ENCODE results near the gene ZNF121.
"Not testable (repeated sequence)": the region's sequence is repeated elsewhere in the genome, so short reads cannot be mapped to it uniquely, and the experiment has no call there.

Gene ZNF121

GRCh38 chr19:9584073-9584833 is at the start of gene ZNF121:
ZNF121 (minus strand) TSS chr19:9584504; CDS start chr19:9568097, 16,407 bp downstream.
- DNase-seq, result peak; percentile 82

- no peak for DNase-seq
These were observed 43.6 kb upstream of the ZNF121 start for GRCh38 chr19:9627856-9628255.

GRCh38 chr19:9622531-9622930 is 38.2 kb upstream of the ZNF121 start:
- DNase-seq, result no peak

GRCh38 chr19:9621156-9622037 is 37.1 kb upstream of the ZNF121 start, which contains the start of gene ZNF561:
ZNF561 (minus strand) TSS chr19:9621232; CDS start chr19:9619456, 1,776 bp downstream.
- DNase-seq, result peak; percentile 84

GRCh38 chr19:9620842-9621155 is 36.5 kb upstream of the ZNF121 start:
- no peak for DNase-seq

- no peak for DNase-seq
These were observed 31.5 kb upstream of the ZNF121 start for GRCh38 chr19:9615844-9616243.

- DNase-seq, result no peak
These were observed 26.3 kb upstream of the ZNF121 start for GRCh38 chr19:9610484-9611113.

GRCh38 chr19:9608912-9609311 is 24.6 kb upstream of the ZNF121 start:
- no peak for DNase-seq

GRCh38 chr19:9597027-9597426 is 12.7 kb upstream of the ZNF121 start:
- DNase-seq, result no peak

- peak; percentile 78 for DNase-seq
These were observed 2.5 kb upstream of the ZNF121 start for GRCh38 chr19:9586764-9587163.

GRCh38 chr19:9582081-9582725 is 2.1 kb downstream of the ZNF121 start:
- not testable (repeated sequence) for DNase-seq

- DNase-seq, result no peak
These were observed 3.6 kb downstream of the ZNF121 start for GRCh38 chr19:9580728-9581127.

GRCh38 chr19:9570255-9570654 is 14.0 kb downstream of the ZNF121 start:
- DNase-seq, result no peak

- DNase-seq, result no peak
These were observed 17.6 kb downstream of the ZNF121 start for GRCh38 chr19:9566729-9567128.

GRCh38 chr19:9565900-9566705 is 18.2 kb downstream of the ZNF121 start:
- DNase-seq, result no peak

GRCh38 chr19:9552536-9553274 is 31.6 kb downstream of the ZNF121 start:
- no peak for DNase-seq

GRCh38 chr19:9547870-9548269 is 36.4 kb downstream of the ZNF121 start:
- no peak for DNase-seq

- DNase-seq, result not testable (repeated sequence)
These were observed 43.0 kb downstream of the ZNF121 start for GRCh38 chr19:9541281-9541680.

GRCh38 chr19:9539921-9540320 is 44.4 kb downstream of the ZNF121 start:
- DNase-seq, result not testable (repeated sequence)

- not testable (repeated sequence) for DNase-seq
These were observed 45.1 kb downstream of the ZNF121 start for GRCh38 chr19:9539201-9539600.
